Stomach (tissue), 9 donors: ENCODE data around the gene NXN. TPM values are rescaled to one million over a fixed set of nuclear protein-coding genes. Genes with fewer than 3 reads are reported as not detected.
A peak's percentile ranks its signal among the peaks of the same experiment; 100 is the strongest.

Experiments used
- DNase-seq, 2 donors: peaks; one replicate each; pipeline versions ENCODE4 v3.0.0 to v3.0.0-alpha.2; 2013 to 2019
- H3K27ac ChIP-seq, 5 donors: fragments of 200-600 bp in 4 of 5; sonication (generic) in 4 of 5; one replicate each; pipeline ENCODE4 v1.5.1; 2013 to 2019; ENCODE audit warnings: mild to moderate bottlenecking in 1 of 5, moderate library complexity in 1 of 5
- H3K27me3 ChIP-seq, 3 donors: fragments of 200-600 bp; sonication (generic); one replicate each; pipeline ENCODE4 v1.5.1; 2017 to 2019; ENCODE audit warnings: mixed run types in 1 of 3
- H3K36me3 ChIP-seq, 4 donors: fragments of 200-600 bp; sonication (generic); 1 replicate in 3 of 4; 2 replicates in 1 of 4; pipeline ENCODE4 v1.5.1; 2016 to 2019
- H3K4me1 ChIP-seq, 4 donors: fragments of 200-600 bp; sonication (generic); one replicate each; pipeline ENCODE4 v1.5.1; 2016 to 2019
- H3K4me3 ChIP-seq, 4 donors: fragments of 200-600 bp; sonication (generic) in 3 of 4; one replicate each; pipeline ENCODE4 v1.5.1; 2016 to 2019; ENCODE audit warnings: mild to moderate bottlenecking in 1 of 4
- H3K9me3 ChIP-seq, 4 donors: fragments of 200-600 bp; sonication (generic); one replicate each; pipeline ENCODE4 v1.5.1; 2016 to 2019
- CTCF ChIP-seq, 7 experiments: fragments of 450-650 bp in 4 of 7; fragments of 200-600 bp in 3 of 7; sonication (generic) in 3 of 7; IDR thresholded peaks; one replicate each; pipeline ENCODE4 v1.5.1; 2016 to 2019; ENCODE audit warnings: antibody characterized with exemption in 7 of 7, control low read depth in 2 of 7, mild to moderate bottlenecking in 1 of 7
- EP300 ChIP-seq: sonication (generic); formaldehyde crosslinking; IDR thresholded peaks from one replicate; pipeline ENCODE4 v1.6.1; 2017; ENCODE audit warnings: antibody characterized with exemption
- POLR2A ChIP-seq, 4 donors: fragments of 450-650 bp; IDR thresholded peaks; one replicate each; pipeline ENCODE4 v1.6.1; 2016; ENCODE audit warnings: antibody characterized with exemption in 4 of 4, control low read depth in 2 of 4, mild to moderate bottlenecking in 1 of 4, moderate library complexity in 1 of 4
- POLR2AphosphoS5 ChIP-seq, 3 donors: sonication (generic); formaldehyde crosslinking; IDR thresholded peaks; one replicate each; pipeline ENCODE4 v1.6.1; 2016; ENCODE audit warnings: antibody characterized with exemption in 3 of 3
- WGBS, 5 donors: extraction: QIAGEN DNeasy Blood & Tissue Kit in 3 of 5; methylation state at CpG; one replicate each; pipeline versions ENCODE4 v1.1.5 to v1.1.7; 2013 to 2018; 5-methylcytosine and 5-hydroxymethylcytosine counted together
- intact Hi-C: fragments of 100-400 bp; cut with DNase I; formaldehyde crosslinking; loops from one replicate; pipeline ENCODE4 v1.15.1; 2023; ENCODE audit warnings: low total_unique reads
- polyA plus RNA-seq, 3 donors: library from polyadenylated mRNA; stranded (reverse); fragments of 200-250 nt; gene quantifications; one replicate each; pipeline ENCODE4 v1.2.3, GENCODE V29; 2013
- total RNA-seq, 5 donors: library from RNA; depleted of rRNA; stranded (reverse); fragments of >200 nt; gene quantifications; one replicate each; pipeline versions ENCODE4 v1.1.0 to v1.2.3, GENCODE V29; 2014 to 2016
- donor health status: healthy with polysubstance abuse.
- donor health status: Bipolar disorder and iron deficiency.
- donor health status: healthy.

NXN gene
- total and polyA plus RNA-seq, 8 donors, result 17.9 to 47.8 (median 25.1) TPM

DNA sequence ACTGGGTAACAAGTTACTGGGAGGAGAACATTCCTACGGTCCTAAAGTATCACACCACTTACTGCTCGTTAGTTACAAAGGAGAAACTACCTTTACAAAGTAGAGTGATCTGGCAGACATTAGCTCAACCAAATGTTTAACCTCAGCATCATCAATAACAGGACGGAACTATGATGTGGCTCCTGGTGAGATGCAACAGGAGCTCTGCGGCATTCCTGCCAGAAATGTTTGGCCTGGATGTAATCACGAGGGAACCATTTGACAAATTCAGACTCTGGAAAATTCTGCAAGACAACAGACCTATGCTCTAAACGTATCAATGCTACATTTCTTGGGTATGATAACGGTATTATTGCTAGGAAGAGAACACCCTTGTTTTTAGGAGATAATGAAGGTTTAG, 117.0 kb downstream of the NXN start:
- Histone ChIP-seq H3K4me3 (no peak overlapping the region), H3K4me1 (peaks cover 9 to 75% (median 26%) of the 10 kb centered on the region in 4 donors), H3K27ac (peak overlapping the region in 2 of 5 donors; percentile 17 to 74), H3K9me3 (no peaks in the 10 kb centered on the region), H3K36me3 (peaks cover 0 to 3% (median 0%) of the 10 kb centered on the region in 4 donors), H3K27me3 (no peaks in the 10 kb centered on the region)
- peak in 1 of 2 donors; percentile 44 for DNase-seq
- 70 to 89% (median 87%) methylated on average over 7 of the region's 7 CpGs for WGBS, 5 donors
- intact Hi-C loops, result no loop called here
- TF ChIP-seq CTCF (IDR thresholded peaks at IDR 0.05) (no peak), EP300 (no peak), POLR2A (IDR thresholded peaks at IDR 0.05) (no peak), POLR2AphosphoS5 (IDR thresholded peaks at IDR 0.05) (no peak)

DNA sequence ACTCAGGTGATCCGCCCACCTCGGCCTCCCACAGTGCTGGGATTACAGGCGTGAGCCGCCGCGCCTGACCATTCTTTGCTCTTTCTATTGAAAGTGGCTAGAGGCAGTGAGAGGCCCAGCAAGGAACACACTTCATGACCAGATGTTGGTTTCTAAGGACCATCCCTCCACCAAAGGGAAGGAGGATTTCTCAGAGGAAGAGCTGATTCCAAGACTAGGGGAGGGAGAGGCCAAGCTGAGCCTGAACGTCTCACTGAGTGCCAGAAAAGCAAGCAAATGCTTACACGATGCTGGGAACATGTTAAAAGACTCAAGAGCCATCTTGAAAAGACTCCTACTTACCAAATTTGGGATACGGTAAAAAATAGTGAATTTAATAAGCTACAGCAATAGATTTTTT, 118.2 kb downstream of the NXN start:
- Histone ChIP-seq H3K27ac (peak overlapping the region in 4 of 5 donors; percentile 36 to 74 (median 52)), H3K36me3 (peaks cover 0 to 3% (median 0%) of the 10 kb centered on the region in 4 donors), H3K4me3 (no peak overlapping the region), H3K27me3 (no peaks in the 10 kb centered on the region), H3K9me3 (no peaks in the 10 kb centered on the region), H3K4me1 (peaks cover 2 to 70% (median 22%) of the 10 kb centered on the region in 4 donors)
- peak in 1 of 2 donors; percentile 85 for DNase-seq
- intact Hi-C loops, result no loop called here
- 80 to 83% (median 82%) methylated on average over 9 of the region's 9 CpGs for whole genome bisulfite sequencing, 5 donors
- TF ChIP-seq POLR2A (IDR thresholded peaks at IDR 0.05), result no peak
- TF ChIP-seq POLR2AphosphoS5 (IDR thresholded peaks at IDR 0.05), result no peak
- TF ChIP-seq EP300, result no peak
- TF ChIP-seq CTCF (IDR thresholded peaks at IDR 0.05), result no peak

GRCh38 chr17:860805-861204, 118.8 kb downstream of the NXN start:
- TF ChIP-seq POLR2A (IDR thresholded peaks at IDR 0.05), result no peak
- no peak for TF ChIP-seq POLR2AphosphoS5 (IDR thresholded peaks at IDR 0.05)
- peaks cover 0 to 3% (median 0%) of the 10 kb centered on the region in 4 donors for H3K36me3 ChIP-seq
- DNase-seq, result no peak
- peak overlapping the region in 3 of 5 donors; percentile 47 to 74 (median 57) for H3K27ac ChIP-seq
- no peak overlapping the region for H3K4me3 ChIP-seq
- 73 to 84% (median 79%) methylated on average over 5 of the region's 5 CpGs for WGBS, 5 donors
- H3K27me3 ChIP-seq, result no peaks in the 10 kb centered on the region
- intact Hi-C loops, result no loop called here
- H3K9me3 ChIP-seq, result no peaks in the 10 kb centered on the region
- peaks cover under 1 to 67% (median 21%) of the 10 kb centered on the region in 4 donors for H3K4me1 ChIP-seq

GRCh38 chr17:859824-860195, 119.8 kb downstream of the NXN start:
- H3K4me3 ChIP-seq, result no peak overlapping the region
- no peak for TF ChIP-seq EP300
- no peak for TF ChIP-seq CTCF (IDR thresholded peaks at IDR 0.05)
- no peak for TF ChIP-seq POLR2A (IDR thresholded peaks at IDR 0.05)
- TF ChIP-seq POLR2AphosphoS5 (IDR thresholded peaks at IDR 0.05), result no peak
- no peak for DNase-seq
- 45 to 71% (median 60%) methylated on average over 4 of the region's 4 CpGs for WGBS, 5 donors
- H3K4me1 ChIP-seq, result peaks cover 8 to 69% (median 27%) of the 10 kb centered on the region in 4 donors
- H3K36me3 ChIP-seq, result peaks cover 0 to 3% (median 0%) of the 10 kb centered on the region in 4 donors
- H3K27ac ChIP-seq, result peak overlapping the region; percentile 66 to 83 (median 78)
- no peaks in the 10 kb centered on the region for H3K27me3 ChIP-seq
- intact Hi-C loops, result no loop called here
- H3K9me3 ChIP-seq, result no peaks in the 10 kb centered on the region

DNA sequence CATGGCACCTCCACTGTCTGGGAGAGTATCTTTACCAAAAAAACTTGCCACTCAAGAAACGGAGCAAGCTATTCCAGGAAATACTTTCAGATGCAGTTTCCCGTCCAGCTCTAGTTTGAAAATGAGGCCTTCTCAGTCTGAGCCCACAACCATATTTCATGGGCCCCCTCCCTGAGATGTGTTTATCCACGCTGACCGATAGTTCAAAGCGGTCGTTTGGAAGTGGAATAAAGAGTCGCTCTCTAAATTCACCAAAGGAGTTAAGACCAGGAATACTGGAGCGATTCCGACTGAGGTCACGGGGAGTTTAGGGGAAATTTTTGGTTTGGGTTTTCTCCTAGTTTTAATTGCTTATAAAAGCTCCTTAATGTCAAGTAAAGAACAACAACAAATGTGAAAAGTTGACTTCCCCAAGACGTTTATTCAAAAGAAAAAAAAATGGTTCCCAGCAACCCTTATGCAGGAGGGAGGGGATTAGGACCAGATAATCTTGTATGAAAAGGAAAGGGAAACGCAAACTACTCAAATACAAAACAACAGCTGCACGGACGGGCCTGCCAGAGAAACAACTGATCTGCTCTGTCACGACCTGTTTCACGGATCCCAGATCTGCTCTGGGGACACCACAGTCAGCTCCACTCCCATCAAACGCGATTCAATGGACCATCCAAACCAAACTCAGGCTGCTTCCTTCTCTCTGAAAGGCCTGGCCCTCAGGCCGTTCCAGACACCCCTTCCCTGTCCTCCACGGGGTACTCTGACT, 120.3 kb downstream of the NXN start:
- H3K27ac ChIP-seq, result peak overlapping the region; percentile 66 to 83 (median 78)
- intact Hi-C loops, result no loop called here
- H3K36me3 ChIP-seq, result peaks cover 0 to 3% (median 0%) of the 10 kb centered on the region in 4 donors
- H3K27me3 ChIP-seq, result no peaks in the 10 kb centered on the region
- H3K4me1 ChIP-seq, result peaks cover 8 to 65% (median 27%) of the 10 kb centered on the region in 4 donors
- no peaks in the 10 kb centered on the region for H3K9me3 ChIP-seq
- TF ChIP-seq POLR2AphosphoS5 (IDR thresholded peaks at IDR 0.05), result no peak
- DNase-seq, result peak in 1 of 2 donors; percentile 81
- H3K4me3 ChIP-seq, result no peak overlapping the region
- WGBS, 5 donors, result 51 to 66% (median 64%) methylated on average over 20 of the region's 20 CpGs
